Gastroesophageal sphincter (tissue), 3 donors: Measurements from ENCODE around the gene MLLT1.

Source experiments
- EP300 ChIP-seq: sonication (generic); formaldehyde crosslinking; IDR thresholded peaks from one replicate; pipeline ENCODE4 v1.6.1; 2017; ENCODE audit warnings: antibody characterized with exemption, mild to moderate bottlenecking
- POLR2A ChIP-seq, 2 donors: fragments of 450-650 bp; IDR thresholded peaks; one replicate each; pipeline ENCODE4 v1.6.1; 2017; ENCODE audit warnings: antibody characterized with exemption in 2 of 2, mild to moderate bottlenecking in 2 of 2, moderate library complexity in 1 of 2
- TF ChIP-seq, protein P1 (sequence below), 4 experiments: fragments of 200-600 bp in 2 of 4; fragments of 450-650 bp in 2 of 4; sonication (generic) in 1 of 4; IDR thresholded peaks; one replicate each; pipeline ENCODE4 v1.5.1; 2017 to 2019; ENCODE audit warnings: antibody characterized with exemption in 4 of 4, mild to moderate bottlenecking in 2 of 4, moderate library complexity in 2 of 4

- TF ChIP-seq, protein P1, sequence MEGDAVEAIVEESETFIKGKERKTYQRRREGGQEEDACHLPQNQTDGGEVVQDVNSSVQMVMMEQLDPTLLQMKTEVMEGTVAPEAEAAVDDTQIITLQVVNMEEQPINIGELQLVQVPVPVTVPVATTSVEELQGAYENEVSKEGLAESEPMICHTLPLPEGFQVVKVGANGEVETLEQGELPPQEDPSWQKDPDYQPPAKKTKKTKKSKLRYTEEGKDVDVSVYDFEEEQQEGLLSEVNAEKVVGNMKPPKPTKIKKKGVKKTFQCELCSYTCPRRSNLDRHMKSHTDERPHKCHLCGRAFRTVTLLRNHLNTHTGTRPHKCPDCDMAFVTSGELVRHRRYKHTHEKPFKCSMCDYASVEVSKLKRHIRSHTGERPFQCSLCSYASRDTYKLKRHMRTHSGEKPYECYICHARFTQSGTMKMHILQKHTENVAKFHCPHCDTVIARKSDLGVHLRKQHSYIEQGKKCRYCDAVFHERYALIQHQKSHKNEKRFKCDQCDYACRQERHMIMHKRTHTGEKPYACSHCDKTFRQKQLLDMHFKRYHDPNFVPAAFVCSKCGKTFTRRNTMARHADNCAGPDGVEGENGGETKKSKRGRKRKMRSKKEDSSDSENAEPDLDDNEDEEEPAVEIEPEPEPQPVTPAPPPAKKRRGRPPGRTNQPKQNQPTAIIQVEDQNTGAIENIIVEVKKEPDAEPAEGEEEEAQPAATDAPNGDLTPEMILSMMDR (IDR thresholded peaks at IDR 0.05), result no peak
- TF ChIP-seq POLR2A (IDR thresholded peaks at IDR 0.05), result no peak
- no peak for TF ChIP-seq EP300
These were observed 60.0 kb downstream of the MLLT1 start for GRCh38 chr19:6219586-6220290.
